Mammary epithelial cell (primary cell): ENCODE data around the gene CCDC190.

Experiments
- EZH2 ChIP-seq: IDR thresholded peaks from 2 replicates; pipeline ENCODE4 v1.6.1; 2012; ENCODE audit warnings: low read length, inconsistent platforms, borderline replicate concordance
- TF ChIP-seq, protein P1 (sequence below), 2 donors: IDR thresholded peaks in 1 of 2; conservative IDR thresholded peaks in 1 of 2; 2 replicates each; pipeline ENCODE4 v1.5.1; 2011 to 2012; ENCODE audit warnings: inconsistent platforms in 2 of 2, low read length in 2 of 2, mild to moderate bottlenecking in 2 of 2, control low read depth in 1 of 2, low read depth in 1 of 2; ENCODE audit not compliant: insufficient read depth in 1 of 2; ENCODE audit errors: extremely low read depth in 1 of 2

DNA sequence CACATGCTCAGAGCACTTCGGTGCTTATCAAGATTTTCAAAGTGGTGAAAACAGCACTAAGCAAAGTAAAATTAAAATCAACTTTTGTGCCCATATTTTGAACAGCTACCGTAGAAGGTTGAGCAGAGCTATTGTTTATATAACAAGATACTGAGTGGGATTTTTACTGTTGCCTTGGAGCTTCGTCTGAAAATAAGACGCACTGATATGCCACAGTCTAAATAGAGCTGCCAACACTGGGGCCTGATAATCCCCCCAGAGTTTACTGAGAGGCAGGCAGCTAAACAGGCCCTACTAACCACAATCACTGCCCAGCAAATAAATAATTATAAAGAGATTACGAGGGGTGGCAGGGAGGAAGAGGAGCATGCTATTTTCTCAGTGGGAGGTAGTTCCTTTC is 650 bp upstream of the CCDC190 start:
- TF ChIP-seq, protein P1, sequence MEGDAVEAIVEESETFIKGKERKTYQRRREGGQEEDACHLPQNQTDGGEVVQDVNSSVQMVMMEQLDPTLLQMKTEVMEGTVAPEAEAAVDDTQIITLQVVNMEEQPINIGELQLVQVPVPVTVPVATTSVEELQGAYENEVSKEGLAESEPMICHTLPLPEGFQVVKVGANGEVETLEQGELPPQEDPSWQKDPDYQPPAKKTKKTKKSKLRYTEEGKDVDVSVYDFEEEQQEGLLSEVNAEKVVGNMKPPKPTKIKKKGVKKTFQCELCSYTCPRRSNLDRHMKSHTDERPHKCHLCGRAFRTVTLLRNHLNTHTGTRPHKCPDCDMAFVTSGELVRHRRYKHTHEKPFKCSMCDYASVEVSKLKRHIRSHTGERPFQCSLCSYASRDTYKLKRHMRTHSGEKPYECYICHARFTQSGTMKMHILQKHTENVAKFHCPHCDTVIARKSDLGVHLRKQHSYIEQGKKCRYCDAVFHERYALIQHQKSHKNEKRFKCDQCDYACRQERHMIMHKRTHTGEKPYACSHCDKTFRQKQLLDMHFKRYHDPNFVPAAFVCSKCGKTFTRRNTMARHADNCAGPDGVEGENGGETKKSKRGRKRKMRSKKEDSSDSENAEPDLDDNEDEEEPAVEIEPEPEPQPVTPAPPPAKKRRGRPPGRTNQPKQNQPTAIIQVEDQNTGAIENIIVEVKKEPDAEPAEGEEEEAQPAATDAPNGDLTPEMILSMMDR (conservative IDR thresholded peaks at IDR 0.05 in 1 of 2, IDR thresholded peaks at IDR 0.05 in 1 of 2; ENCODE audit: extremely low read depth in 1 of 2, insufficient read depth in 1 of 2, low read depth in 1 of 2, low read length in 2 of 2), result no peak
- TF ChIP-seq EZH2, result no peak
